SU-DHL-6 (cell line): ENCODE results near the gene NAPSA.
A peak's percentile ranks its signal among the peaks of the same experiment; 100 is the strongest.

ENCODE experiments used
- H2AFZ ChIP-seq: fragments of 200-600 bp; sonication (generic); 2 replicates; pipeline ENCODE4 v1.6.1; 2014; ENCODE audit warnings: low read depth, mild to moderate bottlenecking, moderate library complexity, mixed read lengths, antibody characterized with exemption, low read length; ENCODE audit not compliant: severe bottlenecking
- H3F3A ChIP-seq: fragments of 200-600 bp; shearing (Covaris generic); 2 replicates; pipeline ENCODE4 v1.6.0; 2016; ENCODE audit warnings: antibody characterized with exemption, mild to moderate bottlenecking; ENCODE audit not compliant: insufficient read depth
- H3K27ac ChIP-seq: fragments of 200-600 bp; sonication (generic); 2 replicates; pipeline ENCODE4 v1.5.1; 2016; ENCODE audit warnings: low read depth, mild to moderate bottlenecking, low read length, moderate library complexity, mixed read lengths
- H3K27me3 ChIP-seq: fragments of 200-600 bp; sonication (generic), shearing (Covaris generic); 2 replicates; pipeline ENCODE4 v1.6.0; 2014; ENCODE audit warnings: mild to moderate bottlenecking, low read length
- H3K36me3 ChIP-seq: fragments of 200-600 bp; sonication (generic); 2 replicates; pipeline ENCODE4 v1.6.1; 2014; ENCODE audit warnings: mild to moderate bottlenecking, low read length, mixed read lengths
- H3K4me2 ChIP-seq: fragments of 300-600, 200-600 bp; shearing (Covaris generic), sonication (generic); 2 replicates; pipeline ENCODE4 v1.6.0; 2014; ENCODE audit warnings: low read length, low read depth, mild to moderate bottlenecking; ENCODE audit not compliant: poor library complexity, severe bottlenecking
- H3K4me3 ChIP-seq: fragments of 200-600 bp; sonication (generic); 2 replicates; pipeline ENCODE4 v1.5.1; 2014; ENCODE audit warnings: antibody characterized with exemption, low read length, mild to moderate bottlenecking, mixed read lengths; ENCODE audit not compliant: insufficient read depth, poor library complexity, severe bottlenecking
- H3K79me2 ChIP-seq: fragments of 200-600 bp; sonication (generic); 2 replicates; pipeline ENCODE4 v1.6.1; 2014; ENCODE audit warnings: mild to moderate bottlenecking, low read length, moderate library complexity; ENCODE audit not compliant: insufficient read depth
- H3K9ac ChIP-seq: fragments of 200-600 bp; sonication (generic); 2 replicates; pipeline ENCODE4 v1.7.0; 2014; ENCODE audit warnings: mild to moderate bottlenecking, low read length
- H3K9me2 ChIP-seq: fragments of 200-600 bp; sonication (generic); replicated peaks from 2 replicates; pipeline ENCODE4 v1.6.1; 2014; ENCODE audit warnings: low read length; ENCODE audit not compliant: insufficient read depth
- H3K9me3 ChIP-seq: fragments of 200-600 bp; sonication (generic); 2 replicates; pipeline ENCODE4 v1.6.1; 2014; ENCODE audit warnings: low read length, mixed read lengths; ENCODE audit not compliant: insufficient read depth
- H4K20me1 ChIP-seq: fragments of 200-600 bp; sonication (generic); 2 replicates; pipeline ENCODE4 v1.6.1; 2014; ENCODE audit warnings: low read depth, mild to moderate bottlenecking, antibody characterized with exemption, low read length, moderate library complexity, mixed read lengths
- EZH2phosphoT487 ChIP-seq: fragments of 200-600 bp; sonication (generic), shearing (Covaris generic); conservative IDR thresholded peaks from 2 replicates; pipeline ENCODE4 v1.6.1; 2018; ENCODE audit warnings: mild to moderate bottlenecking, antibody characterized with exemption, low read length, moderate library complexity, mixed read lengths
- TF ChIP-seq, protein P1 (sequence below): fragments of 200-600 bp; sonication (generic); IDR thresholded peaks from one replicate; pipeline ENCODE4 v1.5.1; 2017; ENCODE audit warnings: antibody characterized with exemption, mild to moderate bottlenecking, low read length, moderate library complexity; ENCODE audit not compliant: insufficient read depth, poor library complexity, severe bottlenecking

NAPSA gene

DNA sequence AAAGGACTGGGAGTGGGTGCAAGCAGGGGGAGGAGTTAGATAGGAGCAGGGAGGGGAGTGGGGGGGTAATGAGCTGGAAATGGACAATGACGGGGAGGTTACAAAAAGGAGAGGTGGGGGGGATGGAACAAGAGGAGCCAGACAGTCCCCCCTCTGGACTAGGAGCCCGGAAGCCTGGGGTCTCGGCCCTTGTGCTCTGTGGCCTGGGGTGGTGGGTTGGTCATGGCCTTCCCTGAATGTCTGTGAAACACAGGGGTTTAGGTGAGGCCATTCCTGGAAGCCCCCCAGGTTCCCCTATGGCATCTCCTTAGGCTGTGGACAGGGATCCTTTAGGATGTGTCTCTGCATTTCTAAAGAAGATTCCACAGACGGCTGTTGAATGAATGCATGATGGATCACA is 48.3 kb downstream of the NAPSA start:
- H3K27ac ChIP-seq = no peak overlapping the region
- no peaks in the 10 kb centered on the region for H3K79me2 ChIP-seq
- no peak overlapping the region for H2AFZ ChIP-seq
- H3K4me3 ChIP-seq = no peak overlapping the region
- no peaks in the 10 kb centered on the region for H4K20me1 ChIP-seq
- no peak overlapping the region for H3K4me2 ChIP-seq
- no peak for TF ChIP-seq EZH2phosphoT487
- TF ChIP-seq, protein P1, sequence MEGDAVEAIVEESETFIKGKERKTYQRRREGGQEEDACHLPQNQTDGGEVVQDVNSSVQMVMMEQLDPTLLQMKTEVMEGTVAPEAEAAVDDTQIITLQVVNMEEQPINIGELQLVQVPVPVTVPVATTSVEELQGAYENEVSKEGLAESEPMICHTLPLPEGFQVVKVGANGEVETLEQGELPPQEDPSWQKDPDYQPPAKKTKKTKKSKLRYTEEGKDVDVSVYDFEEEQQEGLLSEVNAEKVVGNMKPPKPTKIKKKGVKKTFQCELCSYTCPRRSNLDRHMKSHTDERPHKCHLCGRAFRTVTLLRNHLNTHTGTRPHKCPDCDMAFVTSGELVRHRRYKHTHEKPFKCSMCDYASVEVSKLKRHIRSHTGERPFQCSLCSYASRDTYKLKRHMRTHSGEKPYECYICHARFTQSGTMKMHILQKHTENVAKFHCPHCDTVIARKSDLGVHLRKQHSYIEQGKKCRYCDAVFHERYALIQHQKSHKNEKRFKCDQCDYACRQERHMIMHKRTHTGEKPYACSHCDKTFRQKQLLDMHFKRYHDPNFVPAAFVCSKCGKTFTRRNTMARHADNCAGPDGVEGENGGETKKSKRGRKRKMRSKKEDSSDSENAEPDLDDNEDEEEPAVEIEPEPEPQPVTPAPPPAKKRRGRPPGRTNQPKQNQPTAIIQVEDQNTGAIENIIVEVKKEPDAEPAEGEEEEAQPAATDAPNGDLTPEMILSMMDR = no peak
- H3K9me3 ChIP-seq = no peaks in the 10 kb centered on the region
- no peaks in the 10 kb centered on the region for H3K9me2 ChIP-seq
- H3K36me3 ChIP-seq = no peaks in the 10 kb centered on the region
- H3K9ac ChIP-seq = no peak overlapping the region
- H3K27me3 ChIP-seq = no peaks in the 10 kb centered on the region
- no peaks in the 10 kb centered on the region for H3F3A ChIP-seq

DNA sequence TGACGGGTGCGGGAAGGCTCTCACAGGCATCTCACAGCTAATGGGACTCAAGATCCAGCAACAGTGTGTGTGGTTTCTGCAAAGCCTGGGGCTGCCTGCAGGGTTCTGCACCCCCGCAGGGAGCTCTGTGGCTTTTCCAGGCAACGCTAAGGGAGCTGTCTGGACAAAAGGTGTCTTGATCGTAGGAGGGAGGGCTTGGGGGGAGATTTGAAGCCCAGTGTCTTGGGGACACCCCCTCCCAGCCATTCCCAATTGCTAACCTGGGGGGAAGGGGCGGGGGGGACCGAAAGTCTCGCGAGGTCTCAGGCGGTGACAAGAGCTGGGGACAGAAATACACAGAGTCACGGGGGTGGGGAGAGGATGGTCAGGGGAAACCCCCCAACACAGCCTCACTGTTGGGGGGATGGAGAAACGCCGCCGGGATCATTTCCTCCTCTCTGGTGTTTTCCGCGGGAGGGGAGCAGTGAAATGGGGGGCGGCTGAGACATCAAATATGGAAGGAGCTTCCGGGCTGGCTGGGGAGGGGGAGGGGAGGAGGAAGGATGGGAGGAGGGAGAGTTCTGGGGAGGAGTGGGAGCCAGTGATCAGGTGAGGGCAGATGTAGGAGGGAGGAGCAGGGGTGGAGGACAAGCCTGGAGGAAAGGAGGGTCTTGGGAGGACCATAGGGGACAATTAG is 49.5 kb downstream of the NAPSA start:
- H2AFZ ChIP-seq = no peak overlapping the region
- peak overlapping the region; percentile 30 for H3K4me2 ChIP-seq
- H3K27ac ChIP-seq = no peak overlapping the region

DNA sequence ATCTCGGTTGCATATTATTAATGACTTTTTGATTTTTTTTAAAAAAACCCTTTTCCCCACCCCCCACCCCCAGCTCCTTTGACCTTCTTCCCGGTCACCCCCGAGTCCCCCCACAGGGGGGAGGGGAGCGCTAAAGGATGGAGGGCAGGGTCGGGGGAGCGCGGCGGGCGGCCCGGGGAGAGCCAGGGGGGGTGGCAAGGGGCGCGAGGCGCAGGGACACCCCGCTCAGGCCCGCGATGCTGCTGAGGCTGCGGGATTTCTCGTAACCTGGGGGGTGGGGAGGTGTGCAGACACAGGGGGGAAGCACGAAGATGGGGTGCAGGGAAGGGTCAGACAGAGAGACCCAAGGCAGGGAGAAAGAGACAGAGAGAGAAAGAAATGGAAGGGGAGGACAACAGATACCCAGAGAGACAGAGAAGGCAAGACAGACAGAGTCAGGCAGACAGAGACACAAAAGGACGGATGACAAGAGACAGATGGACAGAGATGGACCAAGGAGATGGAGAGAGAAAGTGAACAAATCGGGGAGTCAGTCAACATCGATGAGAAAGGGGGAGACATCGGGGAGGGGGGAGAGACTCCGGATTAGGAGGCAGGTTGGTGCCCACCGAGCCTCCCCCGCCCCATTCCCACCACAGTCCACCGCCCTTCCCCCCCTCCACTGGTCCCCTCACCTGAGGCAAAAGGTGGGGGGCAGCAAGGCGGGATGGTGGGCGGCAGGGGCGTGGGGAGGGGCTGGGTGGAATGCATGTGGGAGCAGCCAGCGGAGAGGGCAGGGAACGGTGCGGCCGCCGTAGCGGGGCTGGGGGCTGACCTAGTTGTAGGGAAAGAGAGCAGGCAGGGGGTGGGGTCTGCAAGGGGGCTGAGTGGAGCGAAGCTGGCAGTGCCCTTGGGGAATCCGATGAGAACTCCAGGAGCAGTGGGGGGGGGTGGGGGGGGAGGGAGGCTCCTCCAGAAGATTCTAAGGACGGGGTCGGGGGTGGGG is 50.4 kb downstream of the NAPSA start:
- no peaks in the 10 kb centered on the region for H4K20me1 ChIP-seq
- H3K36me3 ChIP-seq = no peaks in the 10 kb centered on the region
- TF ChIP-seq, protein P1 = no peak
- no peak for TF ChIP-seq EZH2phosphoT487
- no peak overlapping the region for H3K4me3 ChIP-seq
- H3K27ac ChIP-seq = no peak overlapping the region
- no peak overlapping the region for H3K4me2 ChIP-seq
- H3K9ac ChIP-seq = no peak overlapping the region
- H3K27me3 ChIP-seq = no peaks in the 10 kb centered on the region
- no peak overlapping the region for H2AFZ ChIP-seq
- H3F3A ChIP-seq = no peaks in the 10 kb centered on the region
- no peaks in the 10 kb centered on the region for H3K9me2 ChIP-seq
- H3K9me3 ChIP-seq = no peaks in the 10 kb centered on the region
- H3K79me2 ChIP-seq = no peaks in the 10 kb centered on the region

More for the DNA sequence above, 49.5 kb downstream of the NAPSA start:
- H3K36me3 ChIP-seq = no peaks in the 10 kb centered on the region
- H4K20me1 ChIP-seq = no peaks in the 10 kb centered on the region
- no peaks in the 10 kb centered on the region for H3F3A ChIP-seq
- H3K9ac ChIP-seq = no peak overlapping the region
- no peaks in the 10 kb centered on the region for H3K79me2 ChIP-seq
- H3K9me2 ChIP-seq = no peaks in the 10 kb centered on the region
- H3K9me3 ChIP-seq = no peaks in the 10 kb centered on the region
- TF ChIP-seq, protein P1 = no peak
- no peak for TF ChIP-seq EZH2phosphoT487
- no peak overlapping the region for H3K4me3 ChIP-seq
- H3K27me3 ChIP-seq = no peaks in the 10 kb centered on the region
